Muscle layer of colon (tissue), 2 donors: ENCODE results near the gene ZC3H12A.
"Not testable (repeated sequence)": the region's sequence is repeated elsewhere in the genome, so short reads cannot be mapped to it uniquely, and the experiment has no call there.

Source experiments
- H3K27ac ChIP-seq: one replicate; pipeline ENCODE4 v1.7.0; 2013; ENCODE audit warnings: low read depth, mild to moderate bottlenecking, low read length, moderate library complexity
- H3K27me3 ChIP-seq, 2 donors: one replicate each; pipeline ENCODE4 v1.7.0; 2013; ENCODE audit warnings: low read length in 2 of 2, mild to moderate bottlenecking in 2 of 2; ENCODE audit not compliant: insufficient read depth in 2 of 2, control insufficient read depth in 1 of 2
- H3K36me3 ChIP-seq: one replicate; pipeline ENCODE4 v1.7.0; 2013; ENCODE audit warnings: mild to moderate bottlenecking, low read length; ENCODE audit not compliant: insufficient read depth
- H3K4me1 ChIP-seq: one replicate; pipeline ENCODE4 v1.7.0; 2013; ENCODE audit warnings: mild to moderate bottlenecking, low read length; ENCODE audit not compliant: insufficient read depth
- H3K4me3 ChIP-seq, 2 donors: one replicate each; pipeline ENCODE4 v1.7.0; 2013; ENCODE audit warnings: low read length in 2 of 2, low read depth in 1 of 2, mild to moderate bottlenecking in 1 of 2, moderate library complexity in 1 of 2
- H3K9ac ChIP-seq: one replicate; pipeline ENCODE4 v1.7.0; 2013; ENCODE audit warnings: low read length
- H3K9me3 ChIP-seq: one replicate; pipeline ENCODE4 v1.7.0; 2013; ENCODE audit warnings: mild to moderate bottlenecking, low read length
- donor health status: abdominal sarcoma.
- donor health status: Adenocarcinoma of cecum.

The ZC3H12A gene

GRCh38 chr1:37493336-37494098 is 19.1 kb downstream of the ZC3H12A start:
- Histone ChIP-seq H3K27ac (no peak overlapping the region), H3K27me3 (no peaks in the 10 kb centered on the region), H3K36me3 (peaks cover 40% of the 10 kb centered on the region), H3K9me3 (no peaks in the 10 kb centered on the region), H3K4me3 (no peak overlapping the region), H3K4me1 (no peaks in the 10 kb centered on the region), H3K9ac (no peak overlapping the region)

GRCh38 chr1:37495875-37496274 is 21.5 kb downstream of the ZC3H12A start:
- Histone ChIP-seq H3K27ac (no peak overlapping the region), H3K4me1 (peaks cover 20% of the 10 kb centered on the region), H3K27me3 (no peaks in the 10 kb centered on the region), H3K36me3 (peaks cover 29% of the 10 kb centered on the region), H3K9ac (no peak overlapping the region), H3K9me3 (no peaks in the 10 kb centered on the region), H3K4me3 (no peak overlapping the region)

GRCh38 chr1:37497832-37498231 is 23.5 kb downstream of the ZC3H12A start:
- H3K36me3 ChIP-seq: peaks cover 33% of the 10 kb centered on the region
- no peak overlapping the region for H3K9ac ChIP-seq
- no peak overlapping the region for H3K27ac ChIP-seq

GRCh38 chr1:37498872-37499617 is 24.7 kb downstream of the ZC3H12A start:
- peak overlapping the region; percentile 57 for H3K27ac ChIP-seq
- no peak overlapping the region for H3K9ac ChIP-seq
- no peaks in the 10 kb centered on the region for H3K27me3 ChIP-seq
- peaks cover 37% of the 10 kb centered on the region for H3K36me3 ChIP-seq
- no peak overlapping the region for H3K4me3 ChIP-seq
- H3K4me1 ChIP-seq: peaks cover 20% of the 10 kb centered on the region
- H3K9me3 ChIP-seq: no peaks in the 10 kb centered on the region

More at GRCh38 chr1:37497832-37498231, 23.5 kb downstream of the ZC3H12A start:
- H3K9me3 ChIP-seq: no peaks in the 10 kb centered on the region
- H3K4me3 ChIP-seq: no peak overlapping the region
- no peaks in the 10 kb centered on the region for H3K27me3 ChIP-seq
- peaks cover 20% of the 10 kb centered on the region for H3K4me1 ChIP-seq

GRCh38 chr1:37501661-37502060 is 27.3 kb downstream of the ZC3H12A start:
- H3K4me3 ChIP-seq: no peak overlapping the region
- H3K4me1 ChIP-seq: peaks cover 20% of the 10 kb centered on the region
- H3K9me3 ChIP-seq: no peaks in the 10 kb centered on the region
- no peak overlapping the region for H3K27ac ChIP-seq
- no peaks in the 10 kb centered on the region for H3K27me3 ChIP-seq
- no peak overlapping the region for H3K9ac ChIP-seq
- H3K36me3 ChIP-seq: peaks cover 33% of the 10 kb centered on the region

- no peak overlapping the region for H3K27ac ChIP-seq
- H3K36me3 ChIP-seq: peaks cover 37% of the 10 kb centered on the region
Observed at GRCh38 chr1:37502104-37502503, 27.7 kb downstream of the ZC3H12A start.

GRCh38 chr1:37502791-37503190 is 28.4 kb downstream of the ZC3H12A start:
- not testable (repeated sequence) for H3K4me3 ChIP-seq, H3K9ac ChIP-seq, H3K27me3 ChIP-seq, H3K9me3 ChIP-seq, H3K27ac ChIP-seq
- H3K4me1 ChIP-seq: peaks cover 20% of the 10 kb centered on the region
- peaks cover 43% of the 10 kb centered on the region for H3K36me3 ChIP-seq

More at GRCh38 chr1:37502104-37502503, 27.7 kb downstream of the ZC3H12A start:
- H3K4me1 ChIP-seq: peaks cover 20% of the 10 kb centered on the region
- no peaks in the 10 kb centered on the region for H3K27me3 ChIP-seq
- no peak overlapping the region for H3K9ac ChIP-seq
- H3K4me3 ChIP-seq: no peak overlapping the region
- no peaks in the 10 kb centered on the region for H3K9me3 ChIP-seq

GRCh38 chr1:37506740-37507139 is 32.4 kb downstream of the ZC3H12A start:
- Histone ChIP-seq H3K27ac (no peak overlapping the region), H3K27me3 (no peaks in the 10 kb centered on the region), H3K36me3 (peaks cover 39% of the 10 kb centered on the region), H3K9me3 (no peaks in the 10 kb centered on the region), H3K4me1 (peaks cover 4% of the 10 kb centered on the region), H3K9ac (no peak overlapping the region), H3K4me3 (no peak overlapping the region)

GRCh38 chr1:37509181-37509580 is 34.8 kb downstream of the ZC3H12A start:
- H3K4me3 ChIP-seq: no peak overlapping the region
- H3K9me3 ChIP-seq: no peaks in the 10 kb centered on the region
- peaks cover 33% of the 10 kb centered on the region for H3K36me3 ChIP-seq
- H3K27me3 ChIP-seq: no peaks in the 10 kb centered on the region
- H3K9ac ChIP-seq: no peak overlapping the region
- no peak overlapping the region for H3K27ac ChIP-seq
- H3K4me1 ChIP-seq: peaks cover 13% of the 10 kb centered on the region

- Histone ChIP-seq H3K4me3 (peak overlapping the region; percentile 78 to 97), H3K9me3 (no peaks in the 10 kb centered on the region), H3K27ac (peak overlapping the region; percentile 98), H3K27me3 (no peaks in the 10 kb centered on the region), H3K9ac (peak overlapping the region; percentile 1), H3K36me3 (peaks cover 17% of the 10 kb centered on the region), H3K4me1 (peaks cover 16% of the 10 kb centered on the region)
Observed at GRCh38 chr1:37513795-37514349, 39.5 kb downstream of the ZC3H12A start.

- Histone ChIP-seq H3K9me3 (no peaks in the 10 kb centered on the region), H3K27ac (peak within 1 kb of the TSS; percentile 98), H3K4me3 (peak within 1 kb of the TSS; percentile 78 to 97), H3K27me3 (no peaks in the 10 kb centered on the region), H3K36me3 (peaks cover 12% of the 10 kb centered on the region), H3K9ac (peak within 1 kb of the TSS; percentile 49), H3K4me1 (peaks cover 16% of the 10 kb centered on the region)
Observed at GRCh38 chr1:37514350-37515184, 40.2 kb downstream of the ZC3H12A start, which contains the start of gene MEAF6. MEAF6 (minus strand) TSS chr1:37514766; CDS start chr1:37514746, 20 bp downstream.
